GM18519 (cell line): Measurements from ENCODE around the gene SPTBN4.

Experiments
- ATAC-seq: cut with Tn5 transposase; IDR thresholded peaks from one replicate; pipeline ENCODE4 v1.9.1; 2021; ENCODE audit warnings: mild to moderate bottlenecking, moderate library complexity; ENCODE audit not compliant: unreplicated experiment, low FRiP score

The SPTBN4 gene

GRCh38 chr19:40599331-40599901 lies 132.6 kb downstream of the SPTBN4 start:
- ATAC-seq: no peak

GRCh38 chr19:40599902-40600569 lies 133.2 kb downstream of the SPTBN4 start:
- ATAC-seq: no peak

GRCh38 chr19:40600570-40601133 lies 133.9 kb downstream of the SPTBN4 start:
- ATAC-seq: no peak

- no peak for ATAC-seq
These were observed 134.6 kb downstream of the SPTBN4 start, which contains the start of gene LTBP4 for GRCh38 chr19:40601134-40601974. Gene LTBP4, plus strand, starts transcription at chr19:40601369. Its CDS starts 19 bp downstream, at chr19:40601388.

- no peak for ATAC-seq
These were observed 136.2 kb downstream of the SPTBN4 start for GRCh38 chr19:40603071-40603388.

GRCh38 chr19:40603389-40604170 lies 136.8 kb downstream of the SPTBN4 start:
- ATAC-seq: peak; percentile 48

GRCh38 chr19:40604171-40604646 lies 137.4 kb downstream of the SPTBN4 start:
- ATAC-seq: no peak

GRCh38 chr19:40604647-40605215 lies 137.9 kb downstream of the SPTBN4 start:
- ATAC-seq: no peak

GRCh38 chr19:40605216-40605971 lies 138.6 kb downstream of the SPTBN4 start:
- ATAC-seq: no peak

- no peak for ATAC-seq
These were observed 140.8 kb downstream of the SPTBN4 start for GRCh38 chr19:40607311-40608239.

- no peak for ATAC-seq
These were observed 141.4 kb downstream of the SPTBN4 start for GRCh38 chr19:40608240-40608621.

- no peak for ATAC-seq
These were observed 142.2 kb downstream of the SPTBN4 start for GRCh38 chr19:40608957-40609356.

GRCh38 chr19:40609561-40610395 lies 143.0 kb downstream of the SPTBN4 start:
- ATAC-seq: no peak

- no peak for ATAC-seq
These were observed 143.7 kb downstream of the SPTBN4 start for GRCh38 chr19:40610396-40611064.

- ATAC-seq: no peak
These were observed 144.3 kb downstream of the SPTBN4 start for GRCh38 chr19:40611096-40611495.

- no peak for ATAC-seq
These were observed 145.3 kb downstream of the SPTBN4 start for GRCh38 chr19:40611900-40612698.
